GM12878 (cell line): ENCODE results near the gene UBE2M. TPM values are rescaled to one million over a fixed set of nuclear protein-coding genes. Genes with fewer than 3 reads are reported as not detected.

Experiments
- EGR1 ChIP-seq, 2 experiments: IDR thresholded peaks; 1 replicate in 1 of 2; 2 replicates in 1 of 2; pipeline ENCODE4 v1.6.1; 2011 to 2012; ENCODE audit warnings: low read depth in 2 of 2, low read length in 2 of 2, borderline replicate concordance in 1 of 2, mild to moderate bottlenecking in 1 of 2, moderate library complexity in 1 of 2
- ETV6 ChIP-seq, 2 experiments: fragments of 450-650 bp in 1 of 2; IDR thresholded peaks in 1 of 2; conservative IDR thresholded peaks in 1 of 2; 2 replicates each; pipeline ENCODE4 v1.6.1; 2014; ENCODE audit warnings: antibody characterized with exemption in 1 of 2, borderline replicate concordance in 1 of 2, low read depth in 1 of 2, mild to moderate bottlenecking in 1 of 2, moderate library complexity in 1 of 2
- GABPA ChIP-seq: IDR thresholded peaks from 2 replicates; pipeline ENCODE4 v1.6.1; 2014; ENCODE audit warnings: antibody characterized with exemption, low read depth, mild to moderate bottlenecking, inconsistent platforms
- HSF1 ChIP-seq: fragments of 150-350 bp; IDR thresholded peaks from 2 replicates; pipeline ENCODE4 v1.6.1; 2014; ENCODE audit warnings: mild to moderate bottlenecking, low read depth, low read length
- LARP7 ChIP-seq: fragments of 450-650 bp; IDR thresholded peaks from 2 replicates; pipeline ENCODE4 v1.6.1; 2017; ENCODE audit warnings: mild to moderate bottlenecking
- MTA3 ChIP-seq: IDR thresholded peaks from 2 replicates; pipeline ENCODE4 v1.6.1; 2012; ENCODE audit warnings: low read length, inconsistent platforms, borderline replicate concordance
- NFXL1 ChIP-seq: fragments of 450-650 bp; IDR thresholded peaks from 2 replicates; pipeline ENCODE4 v1.6.1; 2017; ENCODE audit warnings: antibody characterized with exemption, mild to moderate bottlenecking, borderline replicate concordance
- POU2F2 ChIP-seq: IDR thresholded peaks from 3 replicates; pipeline ENCODE4 v1.6.1; 2011; ENCODE audit warnings: low read depth, mild to moderate bottlenecking, low read length, borderline replicate concordance
- RCOR1 ChIP-seq: conservative IDR thresholded peaks from 2 replicates; pipeline ENCODE4 v1.6.1; 2012; ENCODE audit warnings: low read depth, low read length, improper control_type of control experiment
- RUNX3 ChIP-seq: IDR thresholded peaks from 2 replicates; pipeline ENCODE4 v1.6.1; 2012; ENCODE audit warnings: low read length, inconsistent platforms
- SMAD5 ChIP-seq: IDR thresholded peaks from 2 replicates; pipeline ENCODE4 v1.6.1; 2016; ENCODE audit warnings: antibody characterized with exemption, low read depth
- SP1 ChIP-seq: IDR thresholded peaks from one replicate; pipeline ENCODE4 v1.6.1; 2011; ENCODE audit warnings: low read depth, low read length
- TCF7 ChIP-seq: IDR thresholded peaks from 2 replicates; pipeline ENCODE4 v1.6.1; 2014; ENCODE audit warnings: antibody characterized with exemption, borderline replicate concordance
- ZNF274 ChIP-seq: IDR thresholded peaks from one replicate; pipeline ENCODE4 v1.8.0; 2011; ENCODE audit not compliant: insufficient read length, insufficient read depth
- polyA plus RNA-seq, 11 experiments: library from polyadenylated mRNA; depleted of rRNA in 4 of 11; unstranded in 6 of 11; stranded (reverse) in 5 of 11; fragments of >200 nt; fragmentation: Nextera tagmentation in 4 of 11; fragmentation: Illumina TruSeq in 1 of 11; extraction: Ambion mirVana in 4 of 11; extraction: Trizol in 1 of 11; gene quantifications; 1 replicate in 1 of 11; 2 replicates in 10 of 11; pipeline versions ENCODE4 v1.2.1 to v1.2.3, GENCODE V29; 2011 to 2016; ENCODE audit warnings: inconsistent platforms in 2 of 11, missing spikeins in 2 of 11, low read depth in 1 of 11
- total RNA-seq, 4 experiments: library from RNA; depleted of rRNA in 3 of 4; stranded (reverse); fragments of >200 nt in 3 of 4; fragmentation: Illumina TruSeq in 1 of 4; extraction: Trizol in 1 of 4; gene quantifications; 2 replicates each; pipeline versions ENCODE4 v1.2.1 to v1.2.3, GENCODE V29; 2013 to 2021
- TF ChIP-seq, protein P1 (sequence below): IDR thresholded peaks from 2 replicates; pipeline ENCODE4 v1.6.1; 2011; ENCODE audit warnings: borderline replicate concordance, low read depth, mild to moderate bottlenecking, moderate library complexity, low read length; ENCODE audit not compliant: insufficient read depth, poor library complexity, severe bottlenecking
- TF ChIP-seq, protein P2 (sequence below): IDR thresholded peaks from 2 replicates; pipeline ENCODE4 v1.6.1; 2012; ENCODE audit warnings: low read depth, low read length, improper control_type of control experiment
- TF ChIP-seq, protein P3 (sequence below): fragments of 450-650 bp; IDR thresholded peaks from 2 replicates; pipeline ENCODE4 v1.6.1; 2017; ENCODE audit warnings: mild to moderate bottlenecking, moderate library complexity
- TF ChIP-seq, protein P4 (sequence below): fragments of 450-650 bp; IDR thresholded peaks from 2 replicates; pipeline ENCODE4 v1.6.1; 2018; ENCODE audit warnings: borderline replicate concordance, mild to moderate bottlenecking; ENCODE audit not compliant: partially characterized antibody

The UBE2M gene
- total and polyA plus RNA-seq, 10 of the 15 experiments (the other 5 are each of a cell fraction or from before 2014, with no cell fraction given): 1.4 to 105 (median 73.9) TPM

- TF ChIP-seq, protein P1, sequence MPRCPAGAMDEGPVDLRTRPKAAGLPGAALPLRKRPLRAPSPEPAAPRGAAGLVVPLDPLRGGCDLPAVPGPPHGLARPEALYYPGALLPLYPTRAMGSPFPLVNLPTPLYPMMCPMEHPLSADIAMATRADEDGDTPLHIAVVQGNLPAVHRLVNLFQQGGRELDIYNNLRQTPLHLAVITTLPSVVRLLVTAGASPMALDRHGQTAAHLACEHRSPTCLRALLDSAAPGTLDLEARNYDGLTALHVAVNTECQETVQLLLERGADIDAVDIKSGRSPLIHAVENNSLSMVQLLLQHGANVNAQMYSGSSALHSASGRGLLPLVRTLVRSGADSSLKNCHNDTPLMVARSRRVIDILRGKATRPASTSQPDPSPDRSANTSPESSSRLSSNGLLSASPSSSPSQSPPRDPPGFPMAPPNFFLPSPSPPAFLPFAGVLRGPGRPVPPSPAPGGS: no peak
- TF ChIP-seq, protein P2, sequence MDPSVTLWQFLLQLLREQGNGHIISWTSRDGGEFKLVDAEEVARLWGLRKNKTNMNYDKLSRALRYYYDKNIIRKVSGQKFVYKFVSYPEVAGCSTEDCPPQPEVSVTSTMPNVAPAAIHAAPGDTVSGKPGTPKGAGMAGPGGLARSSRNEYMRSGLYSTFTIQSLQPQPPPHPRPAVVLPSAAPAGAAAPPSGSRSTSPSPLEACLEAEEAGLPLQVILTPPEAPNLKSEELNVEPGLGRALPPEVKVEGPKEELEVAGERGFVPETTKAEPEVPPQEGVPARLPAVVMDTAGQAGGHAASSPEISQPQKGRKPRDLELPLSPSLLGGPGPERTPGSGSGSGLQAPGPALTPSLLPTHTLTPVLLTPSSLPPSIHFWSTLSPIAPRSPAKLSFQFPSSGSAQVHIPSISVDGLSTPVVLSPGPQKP: 0 out of 2 replicates have a peak, but pooled peaks have one; percentile 3
- TF ChIP-seq GABPA: no peak
- TF ChIP-seq RCOR1: 0 out of 2 replicates have a peak, but pooled peaks have one; percentile 21
- no peak for TF ChIP-seq SMAD5
- TF ChIP-seq LARP7: peak; percentile 75
- TF ChIP-seq, protein P3, sequence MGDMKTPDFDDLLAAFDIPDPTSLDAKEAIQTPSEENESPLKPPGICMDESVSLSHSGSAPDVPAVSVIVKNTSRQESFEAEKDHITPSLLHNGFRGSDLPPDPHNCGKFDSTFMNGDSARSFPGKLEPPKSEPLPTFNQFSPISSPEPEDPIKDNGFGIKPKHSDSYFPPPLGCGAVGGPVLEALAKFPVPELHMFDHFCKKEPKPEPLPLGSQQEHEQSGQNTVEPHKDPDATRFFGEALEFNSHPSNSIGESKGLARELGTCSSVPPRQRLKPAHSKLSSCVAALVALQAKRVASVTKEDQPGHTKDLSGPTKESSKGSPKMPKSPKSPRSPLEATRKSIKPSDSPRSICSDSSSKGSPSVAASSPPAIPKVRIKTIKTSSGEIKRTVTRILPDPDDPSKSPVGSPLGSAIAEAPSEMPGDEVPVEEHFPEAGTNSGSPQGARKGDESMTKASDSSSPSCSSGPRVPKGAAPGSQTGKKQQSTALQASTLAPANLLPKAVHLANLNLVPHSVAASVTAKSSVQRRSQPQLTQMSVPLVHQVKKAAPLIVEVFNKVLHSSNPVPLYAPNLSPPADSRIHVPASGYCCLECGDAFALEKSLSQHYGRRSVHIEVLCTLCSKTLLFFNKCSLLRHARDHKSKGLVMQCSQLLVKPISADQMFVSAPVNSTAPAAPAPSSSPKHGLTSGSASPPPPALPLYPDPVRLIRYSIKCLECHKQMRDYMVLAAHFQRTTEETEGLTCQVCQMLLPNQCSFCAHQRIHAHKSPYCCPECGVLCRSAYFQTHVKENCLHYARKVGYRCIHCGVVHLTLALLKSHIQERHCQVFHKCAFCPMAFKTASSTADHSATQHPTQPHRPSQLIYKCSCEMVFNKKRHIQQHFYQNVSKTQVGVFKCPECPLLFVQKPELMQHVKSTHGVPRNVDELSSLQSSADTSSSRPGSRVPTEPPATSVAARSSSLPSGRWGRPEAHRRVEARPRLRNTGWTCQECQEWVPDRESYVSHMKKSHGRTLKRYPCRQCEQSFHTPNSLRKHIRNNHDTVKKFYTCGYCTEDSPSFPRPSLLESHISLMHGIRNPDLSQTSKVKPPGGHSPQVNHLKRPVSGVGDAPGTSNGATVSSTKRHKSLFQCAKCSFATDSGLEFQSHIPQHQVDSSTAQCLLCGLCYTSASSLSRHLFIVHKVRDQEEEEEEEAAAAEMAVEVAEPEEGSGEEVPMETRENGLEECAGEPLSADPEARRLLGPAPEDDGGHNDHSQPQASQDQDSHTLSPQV: no peak
- TF ChIP-seq, protein P4, sequence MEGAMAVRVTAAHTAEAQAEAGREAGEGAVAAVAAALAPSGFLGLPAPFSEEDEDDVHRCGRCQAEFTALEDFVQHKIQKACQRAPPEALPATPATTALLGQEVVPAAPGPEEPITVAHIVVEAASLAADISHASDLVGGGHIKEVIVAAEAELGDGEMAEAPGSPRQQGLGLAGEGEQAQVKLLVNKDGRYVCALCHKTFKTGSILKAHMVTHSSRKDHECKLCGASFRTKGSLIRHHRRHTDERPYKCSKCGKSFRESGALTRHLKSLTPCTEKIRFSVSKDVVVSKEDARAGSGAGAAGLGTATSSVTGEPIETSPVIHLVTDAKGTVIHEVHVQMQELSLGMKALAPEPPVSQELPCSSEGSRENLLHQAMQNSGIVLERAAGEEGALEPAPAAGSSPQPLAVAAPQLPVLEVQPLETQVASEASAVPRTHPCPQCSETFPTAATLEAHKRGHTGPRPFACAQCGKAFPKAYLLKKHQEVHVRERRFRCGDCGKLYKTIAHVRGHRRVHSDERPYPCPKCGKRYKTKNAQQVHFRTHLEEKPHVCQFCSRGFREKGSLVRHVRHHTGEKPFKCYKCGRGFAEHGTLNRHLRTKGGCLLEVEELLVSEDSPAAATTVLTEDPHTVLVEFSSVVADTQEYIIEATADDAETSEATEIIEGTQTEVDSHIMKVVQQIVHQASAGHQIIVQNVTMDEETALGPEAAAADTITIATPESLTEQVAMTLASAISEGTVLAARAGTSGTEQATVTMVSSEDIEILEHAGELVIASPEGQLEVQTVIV: peak; percentile 87
- TF ChIP-seq ZNF274: no peak
- peak in 1 of 2 experiments; percentile 66; a peak in 1 of 3 replicates for TF ChIP-seq EGR1 (IDR thresholded peaks at IDR 0.05; ENCODE audit: borderline replicate concordance in 1 of 2, low read depth in 2 of 2, low read length in 2 of 2)
- no peak for TF ChIP-seq NFXL1
- TF ChIP-seq TCF7: no peak
- TF ChIP-seq ETV6 (conservative IDR thresholded peaks at IDR 0.05 in 1 of 2, IDR thresholded peaks at IDR 0.05 in 1 of 2; ENCODE audit: borderline replicate concordance in 1 of 2, low read depth in 1 of 2): no peak
- no peak; the same call in 1 of the 2 replicates for TF ChIP-seq RUNX3
- TF ChIP-seq MTA3: no peak
- no peak for TF ChIP-seq POU2F2
- no peak for TF ChIP-seq HSF1
- peak; percentile 63 for TF ChIP-seq SP1
Observed at GRCh38 chr19:58575183-58576041, 17.0 kb upstream of the UBE2M start (continued).
